SK-N-SH treated with all-trans-retinoic acid at 6 μM for 48 hours (cell line): Measurements from ENCODE around the gene CHST11.

Experiments
- ATAC-seq: fragments of 200-7000 bp; cut with Tn5 transposase; 3 replicates; pipeline ENCODE4 v1.9.1; 2020; ENCODE audit warnings: mild to moderate bottlenecking, moderate library complexity
- ARNTL ChIP-seq: fragments of 450-650 bp; formaldehyde crosslinking; IDR thresholded peaks from 2 replicates; pipeline ENCODE4 v1.5.0; 2020; ENCODE audit warnings: low read depth, mild to moderate bottlenecking, moderate library complexity, borderline replicate concordance
- BACH2 ChIP-seq: fragments of 250-450 bp; sonication (Bioruptor Pico); IDR thresholded peaks from 2 replicates; pipeline ENCODE4 v1.9.0; 2021; ENCODE audit warnings: mild to moderate bottlenecking, borderline replicate concordance
- CREB5 ChIP-seq: fragments of 250-450 bp; sonication (Bioruptor Pico); IDR thresholded peaks from 2 replicates; pipeline ENCODE4 v1.5.1; 2020; ENCODE audit warnings: low read depth, mild to moderate bottlenecking, moderate library complexity
- CSRNP3 ChIP-seq: fragments of 250-450 bp; sonication (Bioruptor Pico); IDR thresholded peaks from 2 replicates; pipeline ENCODE4 v1.5.1; 2021; ENCODE audit warnings: mild to moderate bottlenecking, moderate library complexity
- ESRRG ChIP-seq: fragments of 250-450 bp; sonication (Bioruptor Pico); IDR thresholded peaks from 2 replicates; pipeline ENCODE4 v1.6.1; 2021; ENCODE audit warnings: mild to moderate bottlenecking
- ISL1 ChIP-seq: fragments of 250-450 bp; sonication (Bioruptor Pico); IDR thresholded peaks from 2 replicates; pipeline ENCODE4 v2.1.2; 2022; ENCODE audit warnings: mild to moderate bottlenecking, moderate library complexity
- OSR1 ChIP-seq: fragments of 250-450 bp; sonication (Bioruptor Pico); IDR thresholded peaks from 2 replicates; pipeline ENCODE4 v1.8.0; 2022; ENCODE audit warnings: moderate library complexity, mild to moderate bottlenecking, inconsistent platforms
- POU6F1 ChIP-seq: fragments of 250-450 bp; sonication (Bioruptor Pico); IDR thresholded peaks from 2 replicates; pipeline ENCODE4 v1.8.0; 2021; ENCODE audit warnings: low read depth, mild to moderate bottlenecking, moderate library complexity, borderline replicate concordance
- PPARA ChIP-seq: fragments of 250-450 bp; sonication (Bioruptor Pico); IDR thresholded peaks from 2 replicates; pipeline ENCODE4 v1.5.0; 2020; ENCODE audit warnings: mild to moderate bottlenecking, borderline replicate concordance
- RARB ChIP-seq: fragments of 250-450 bp; sonication (Bioruptor Pico); IDR thresholded peaks from 2 replicates; pipeline ENCODE4 v1.8.0; 2021; ENCODE audit warnings: mild to moderate bottlenecking, moderate library complexity
- SNAI2 ChIP-seq: fragments of 250-450 bp; sonication (Bioruptor Pico); IDR thresholded peaks from 2 replicates; pipeline ENCODE4 v1.5.0; 2020; ENCODE audit warnings: mild to moderate bottlenecking, moderate library complexity
- TCF4 ChIP-seq: fragments of 250-450 bp; sonication (Bioruptor Pico); IDR thresholded peaks from 2 replicates; pipeline ENCODE4 v1.8.0; 2021; ENCODE audit warnings: mild to moderate bottlenecking, moderate library complexity, borderline replicate concordance
- TOX ChIP-seq: fragments of 250-450 bp; sonication (Bioruptor Pico); IDR thresholded peaks from 2 replicates; pipeline ENCODE4 v1.8.0; 2021; ENCODE audit warnings: mild to moderate bottlenecking, moderate library complexity, borderline replicate concordance
- TSHZ2 ChIP-seq: fragments of 250-450 bp; sonication (Bioruptor Pico); IDR thresholded peaks from 2 replicates; pipeline ENCODE4 v1.5.0; 2020; ENCODE audit warnings: mild to moderate bottlenecking, moderate library complexity
- ZC3H10 ChIP-seq: fragments of 250-450 bp; sonication (Bioruptor Pico); IDR thresholded peaks from 2 replicates; pipeline ENCODE4 v1.5.1; 2021; ENCODE audit warnings: mild to moderate bottlenecking, moderate library complexity
- ZFP30 ChIP-seq: fragments of 450-650 bp; formaldehyde crosslinking; IDR thresholded peaks from 2 replicates; pipeline ENCODE4 v1.5.0; 2022; ENCODE audit warnings: mild to moderate bottlenecking, moderate library complexity
- ZNF565 ChIP-seq: fragments of 450-650 bp; formaldehyde crosslinking; conservative IDR thresholded peaks from 2 replicates; pipeline ENCODE4 v1.5.0; 2020; ENCODE audit warnings: low read depth, mild to moderate bottlenecking, moderate library complexity
- ZNF70 ChIP-seq: fragments of 450-650 bp; formaldehyde crosslinking; IDR thresholded peaks from 2 replicates; pipeline ENCODE4 v1.5.0; 2020; ENCODE audit warnings: mild to moderate bottlenecking, moderate library complexity
- ZNF8 ChIP-seq: fragments of 450-650 bp; formaldehyde crosslinking; IDR thresholded peaks from 2 replicates; pipeline ENCODE4 v1.5.0; 2020; ENCODE audit warnings: mild to moderate bottlenecking, moderate library complexity

The CHST11 gene

GRCh38 chr12:104551313-104551931 lies 94.7 kb downstream of the CHST11 start (continued):
- TF ChIP-seq ZNF70: no peak

GRCh38 chr12:104553421-104553820 lies 96.7 kb downstream of the CHST11 start:
- no peak for ATAC-seq

GRCh38 chr12:104555648-104556047 lies 98.9 kb downstream of the CHST11 start:
- TF ChIP-seq ESRRG (no peak), ZNF70 (no peak), ZC3H10 (no peak)
- no peak for ATAC-seq

More at GRCh38 chr12:104553421-104553820, 96.7 kb downstream of the CHST11 start:
- TF ChIP-seq RARB (CRISPR knock-in tag) (no peak), ZNF8 (no peak), CSRNP3 (CRISPR knock-in tag) (no peak), TCF4 (CRISPR knock-in tag) (no peak), ESRRG (no peak), ZC3H10 (no peak)
- TF ChIP-seq, all 23 proteins: peak for 0

- no peak for ATAC-seq
- TF ChIP-seq SNAI2 (CRISPR knock-in tag) (no peak), ZNF8 (no peak), ZFP30 (CRISPR knock-in tag) (no peak), TSHZ2 (no peak), ARNTL (CRISPR knock-in tag) (no peak), BACH2 (CRISPR knock-in tag) (no peak), TOX (CRISPR knock-in tag) (no peak), OSR1 (CRISPR knock-in tag) (no peak), CREB5 (CRISPR knock-in tag) (no peak), ZNF565 (CRISPR knock-in tag) (no peak)
Measured at GRCh38 chr12:104557488-104558195, 100.9 kb downstream of the CHST11 start.

GRCh38 chr12:104560881-104561280 lies 104.1 kb downstream of the CHST11 start:
- TF ChIP-seq OSR1 (CRISPR knock-in tag) (no peak), ESRRG (no peak)
- no peak for ATAC-seq

GRCh38 chr12:104562763-104563162 lies 106.0 kb downstream of the CHST11 start:
- ATAC-seq: no peak
- TF ChIP-seq RARB (CRISPR knock-in tag) (no peak), OSR1 (CRISPR knock-in tag) (no peak), TSHZ2 (no peak), ARNTL (CRISPR knock-in tag) (no peak), ZC3H10 (no peak), POU6F1 (no peak), ZFP30 (CRISPR knock-in tag) (no peak), ZNF565 (CRISPR knock-in tag) (no peak), SNAI2 (CRISPR knock-in tag) (no peak), CREB5 (CRISPR knock-in tag) (no peak), ESRRG (no peak), ZNF70 (no peak), BACH2 (CRISPR knock-in tag) (no peak), PPARA (CRISPR knock-in tag) (no peak), ISL1 (CRISPR knock-in tag) (no peak)
